GM10248 (cell line): Measurements from ENCODE around the gene FAM234B.
"Not testable (repeated sequence)": the region's sequence is repeated elsewhere in the genome, so short reads cannot be mapped to it uniquely, and the experiment has no call there.

ENCODE experiments used
- CTCF ChIA-PET: fragments of 300-600 bp; sonication (Branson Sonifier 250); formaldehyde crosslinking; extraction: SDS; loops from one replicate; lab custom pipeline; 2021; ENCODE audit warnings: antibody characterized with exemption; lab: Yijun Ruan, JAX
- POLR2A ChIA-PET: fragments of 350-650 bp; sonication (Branson Sonifier 250); formaldehyde crosslinking; extraction: SDS; loops from one replicate; lab custom pipeline; 2020; ENCODE audit warnings: antibody characterized with exemption; lab: Yijun Ruan, JAX
- DNase-seq: peaks from one replicate; pipeline ENCODE4 v3.0.0; 2012; ENCODE audit errors: extremely low spot score
- TF ChIP-seq, protein P1 (sequence below): IDR thresholded peaks from 2 replicates; pipeline ENCODE4 v1.5.1; 2012; ENCODE audit warnings: mild to moderate bottlenecking, low read depth; ENCODE audit errors: extremely low read depth, missing control alignments, control extremely low read depth

Gene FAM234B

DNA sequence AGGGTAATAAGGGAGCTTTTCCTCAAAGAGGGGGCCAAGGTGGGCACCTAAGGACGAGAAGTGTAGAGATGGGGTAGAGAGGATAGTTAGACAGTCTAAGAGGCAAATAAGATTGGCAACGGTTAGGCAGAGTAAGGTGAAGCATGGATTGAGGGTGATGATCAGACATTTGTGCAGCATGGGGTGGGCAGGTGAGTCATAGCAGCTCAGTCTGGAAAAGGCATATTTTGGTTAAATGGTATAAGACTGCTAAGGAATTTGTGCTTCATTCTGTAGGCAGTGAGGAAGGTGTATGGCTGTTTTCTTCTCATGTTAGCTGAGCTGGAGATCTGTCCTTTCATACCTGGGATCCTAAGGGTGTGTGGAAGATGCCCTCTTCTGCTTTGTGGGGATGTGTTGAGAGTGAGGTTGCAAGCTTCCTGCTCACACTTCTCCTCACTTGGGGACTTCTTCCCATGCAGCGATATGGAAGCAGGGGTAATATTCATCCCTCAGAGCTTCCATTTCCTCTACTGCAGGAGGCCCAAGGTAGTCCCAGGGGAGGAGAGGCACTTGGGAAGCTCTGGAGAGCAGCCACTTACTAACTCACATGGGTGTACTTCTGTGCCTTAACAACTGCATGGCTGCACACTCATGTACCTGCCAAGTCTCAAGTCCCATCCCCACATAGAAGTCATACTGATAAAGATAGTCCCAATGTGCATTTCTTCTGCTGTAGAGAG lies 30.4 kb downstream of the FAM234B start:
- CTCF ChIA-PET: interaction anchor here (0.8 to 1.5 kb wide), 3 partner anchors 18 to 159 kb away, joined by 3 to 4 read pairs (median 4); no protein-coding TSS in a partner anchor
- TF ChIP-seq, protein P1, sequence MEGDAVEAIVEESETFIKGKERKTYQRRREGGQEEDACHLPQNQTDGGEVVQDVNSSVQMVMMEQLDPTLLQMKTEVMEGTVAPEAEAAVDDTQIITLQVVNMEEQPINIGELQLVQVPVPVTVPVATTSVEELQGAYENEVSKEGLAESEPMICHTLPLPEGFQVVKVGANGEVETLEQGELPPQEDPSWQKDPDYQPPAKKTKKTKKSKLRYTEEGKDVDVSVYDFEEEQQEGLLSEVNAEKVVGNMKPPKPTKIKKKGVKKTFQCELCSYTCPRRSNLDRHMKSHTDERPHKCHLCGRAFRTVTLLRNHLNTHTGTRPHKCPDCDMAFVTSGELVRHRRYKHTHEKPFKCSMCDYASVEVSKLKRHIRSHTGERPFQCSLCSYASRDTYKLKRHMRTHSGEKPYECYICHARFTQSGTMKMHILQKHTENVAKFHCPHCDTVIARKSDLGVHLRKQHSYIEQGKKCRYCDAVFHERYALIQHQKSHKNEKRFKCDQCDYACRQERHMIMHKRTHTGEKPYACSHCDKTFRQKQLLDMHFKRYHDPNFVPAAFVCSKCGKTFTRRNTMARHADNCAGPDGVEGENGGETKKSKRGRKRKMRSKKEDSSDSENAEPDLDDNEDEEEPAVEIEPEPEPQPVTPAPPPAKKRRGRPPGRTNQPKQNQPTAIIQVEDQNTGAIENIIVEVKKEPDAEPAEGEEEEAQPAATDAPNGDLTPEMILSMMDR: no peak
- POLR2A ChIA-PET: no interaction called here
- no peak for DNase-seq

DNA sequence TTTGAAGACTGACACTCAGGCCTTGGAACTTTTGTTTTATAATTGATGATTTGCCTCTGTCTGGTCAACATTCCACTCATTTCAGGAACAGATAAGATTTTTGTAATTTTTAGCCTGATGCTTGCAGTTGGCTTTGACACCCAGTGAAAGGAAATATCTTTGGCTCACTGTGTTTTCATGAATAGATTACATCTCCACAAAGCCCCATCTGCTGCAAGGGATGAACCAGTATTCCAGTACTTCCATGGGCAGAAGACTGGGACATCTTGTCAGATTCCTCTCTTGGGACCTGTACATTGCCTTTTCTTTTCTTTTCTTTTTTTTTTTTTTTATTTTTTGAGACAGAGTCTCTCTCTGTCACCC lies 30.9 kb downstream of the FAM234B start:
- TF ChIP-seq, protein P1: no peak
- DNase-seq: no peak
- ChIA-PET CTCF (interaction anchor here (0.6 to 0.7 kb wide), 2 partner anchors 23 to 335 kb away, joined by 3 to 4 read pairs; no protein-coding TSS in a partner anchor), POLR2A (no interaction called here)

DNA sequence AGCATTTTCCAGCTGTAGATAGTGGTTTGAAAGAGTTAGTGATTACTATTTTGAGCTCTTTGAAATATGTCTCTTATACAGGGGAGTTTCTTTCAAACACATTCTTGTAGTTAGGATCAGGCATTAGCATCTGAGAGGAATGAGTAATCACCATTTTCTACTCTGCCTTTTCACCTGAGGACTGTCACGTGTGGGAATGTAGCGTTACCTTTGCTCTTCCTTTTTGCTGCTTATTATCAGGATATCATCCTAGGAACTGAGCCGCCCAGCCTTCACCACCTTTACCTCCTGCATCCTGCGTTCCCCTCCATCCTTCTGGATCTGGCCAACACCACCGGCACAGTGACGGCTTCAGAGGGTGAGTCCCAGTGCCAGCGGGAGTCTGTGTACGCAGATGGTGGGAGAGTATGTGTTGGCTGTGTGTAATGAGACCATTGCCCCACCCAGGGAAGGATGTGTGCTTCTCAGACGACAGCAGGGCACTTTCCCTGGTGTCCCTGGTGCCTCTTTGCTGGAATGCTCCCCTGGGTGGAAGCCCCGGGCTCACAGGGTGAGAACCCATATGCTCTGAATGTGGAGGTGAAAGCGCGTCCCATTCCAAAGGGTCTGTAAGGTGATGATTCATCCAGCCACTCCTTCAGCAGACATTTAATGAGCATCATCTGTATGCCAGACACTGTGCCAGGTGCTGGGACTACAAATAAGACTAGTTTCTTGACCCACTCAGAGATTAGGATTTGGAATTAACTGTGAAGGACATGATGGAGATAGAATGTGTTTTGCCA lies 31.8 kb downstream of the FAM234B start:
- TF ChIP-seq, protein P1: no peak
- no peak for DNase-seq
- CTCF ChIA-PET: interaction anchor here (0.6 to 0.7 kb wide), 2 partner anchors 24 to 334 kb away, joined by 3 to 4 read pairs; no protein-coding TSS in a partner anchor
- POLR2A ChIA-PET: no interaction called here

DNA sequence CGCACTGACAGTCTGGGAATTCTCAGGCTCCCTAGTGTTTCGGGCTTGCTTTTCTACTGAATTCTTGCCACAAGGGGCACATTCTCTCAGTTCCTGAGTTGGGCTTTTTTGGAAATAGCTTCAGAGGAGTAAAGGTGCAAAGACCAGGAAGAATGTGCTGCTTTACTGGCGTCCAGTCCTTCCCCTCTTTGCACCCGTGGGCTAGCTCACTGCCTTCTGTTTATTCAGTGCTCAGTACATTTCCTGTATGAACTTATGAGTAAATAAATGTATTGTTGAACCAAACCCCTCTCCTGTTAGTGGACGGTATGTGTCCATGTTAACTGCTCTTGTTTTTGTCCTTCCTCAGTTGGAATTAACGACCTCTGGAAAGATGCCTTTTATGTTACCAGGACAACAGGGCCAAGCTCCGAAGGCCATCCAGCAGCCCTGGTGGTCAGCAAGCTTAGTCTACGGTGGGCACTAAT lies 35.3 kb downstream of the FAM234B start:
- CTCF ChIA-PET: interaction anchor here (1.4 kb wide), 1 partner anchor 133 kb away, joined by 5 read pairs; no protein-coding TSS in a partner anchor
- TF ChIP-seq, protein P1: no peak
- POLR2A ChIA-PET: no interaction called here
- no peak for DNase-seq

DNA sequence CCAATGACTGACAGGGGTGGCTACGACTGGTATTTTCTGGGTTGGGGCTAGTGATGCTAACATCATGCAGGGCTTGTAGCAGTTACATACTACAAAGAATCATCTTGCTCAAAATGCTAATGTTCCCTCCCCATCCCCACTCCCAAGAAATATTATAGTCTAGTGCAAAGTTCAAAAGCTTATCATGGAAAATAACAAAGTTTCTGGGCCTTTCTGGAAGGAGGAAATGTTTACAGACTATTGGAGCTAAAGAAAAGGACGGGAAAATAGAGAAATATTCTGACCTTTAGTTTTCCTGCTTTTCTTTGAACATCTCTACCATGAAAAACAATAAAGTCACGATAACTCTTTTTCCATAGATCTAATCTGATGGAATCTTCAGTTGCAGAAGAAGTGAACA lies 36.1 kb downstream of the FAM234B start:
- CTCF ChIA-PET: no interaction called here

DNA sequence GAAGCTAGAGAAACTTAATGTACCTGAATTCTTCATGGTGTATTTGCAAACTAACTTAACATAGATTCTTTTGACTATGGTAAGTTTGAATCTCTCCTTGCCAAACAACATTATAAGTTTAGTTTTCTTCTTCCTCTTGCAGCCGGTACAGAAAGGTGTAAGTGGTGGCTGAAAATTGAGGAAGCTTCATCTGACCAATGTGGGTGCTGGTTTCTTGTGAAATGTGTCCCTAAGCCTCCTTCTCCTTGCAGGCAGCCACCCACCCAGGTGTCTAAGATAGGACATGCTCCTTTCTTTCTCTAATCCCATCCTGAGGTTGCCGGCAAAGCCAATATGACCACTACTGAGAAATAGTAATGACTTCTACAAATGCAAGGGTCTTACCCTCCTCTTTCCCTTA lies 38.7 kb downstream of the FAM234B start:
- POLR2A ChIA-PET: no interaction called here

More for the DNA sequence above, 36.1 kb downstream of the FAM234B start:
- TF ChIP-seq, protein P1: no peak
- POLR2A ChIA-PET: no interaction called here
- DNase-seq: no peak

DNA sequence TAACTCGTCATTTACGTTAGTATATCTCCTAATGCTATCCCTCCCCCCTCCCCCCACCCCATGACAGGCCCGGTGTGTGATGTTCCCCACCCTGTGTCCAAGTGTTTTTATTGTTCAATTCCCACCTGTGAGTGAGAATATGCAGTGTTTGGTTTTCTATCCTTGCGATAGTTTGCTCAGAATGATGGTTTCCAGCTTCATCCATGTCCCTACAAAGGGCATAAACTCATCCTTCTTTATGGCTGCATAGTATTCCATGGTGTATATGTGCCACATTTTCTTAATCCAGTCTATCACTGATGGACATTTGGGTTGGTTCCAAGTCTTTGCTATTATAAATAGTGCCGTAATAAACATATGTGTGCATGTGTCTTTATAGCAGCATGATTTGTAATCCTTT lies 39.5 kb downstream of the FAM234B start:
- POLR2A ChIA-PET, DNase-seq, CTCF ChIA-PET: not testable (repeated sequence)

More for the DNA sequence above, 38.7 kb downstream of the FAM234B start:
- no peak for DNase-seq
- TF ChIP-seq, protein P1: no peak
- CTCF ChIA-PET: interaction anchor here (0.8 kb wide), 1 partner anchor 20 kb away, joined by 3 read pairs; no protein-coding TSS in a partner anchor
